H1 (cell line): ENCODE measurements around the gene WDFY3. TPM values are rescaled to one million over a fixed set of nuclear protein-coding genes. Genes with fewer than 3 reads are reported as not detected.

Experiments
- CTCF ChIA-PET: fragments of 300-600 bp; sonication (Branson Sonifier 250); formaldehyde crosslinking; loops from one replicate; lab custom pipeline; 2021; ENCODE audit not compliant: partially characterized antibody; lab: Charles Lee
- POLR2A ChIA-PET: fragments of 300-600 bp; sonication (Branson Sonifier 250); formaldehyde crosslinking; loops from one replicate; lab custom pipeline; 2021; ENCODE audit warnings: inconsistent platforms; ENCODE audit not compliant: partially characterized antibody; lab: Charles Lee
- DNase-seq, 2 experiments: peaks; one replicate each; pipeline versions ENCODE4 v3.0.0 to v3.0.0-alpha.2; 2010 to 2022; ENCODE audit warnings: low spot score in 2 of 2, low read depth in 1 of 2, mixed read lengths in 1 of 2
- FAIRE-seq: peaks from 2 replicates; lab custom pipeline; 2011; peaks lifted over from hg19 to GRCh38; lab: Jason Lieb, UNC
- H2AFZ ChIP-seq: 2 replicates; pipeline ENCODE4 v1.8.1; 2012; ENCODE audit warnings: low read length, inconsistent platforms
- H2AK5ac ChIP-seq: 2 replicates; pipeline ENCODE4 v1.6.1; 2013; ENCODE audit warnings: low read depth, low read length
- H2BK120ac ChIP-seq: replicated peaks from 2 replicates; pipeline ENCODE3; 2013; ENCODE audit warnings: low read depth, low read length, inconsistent platforms
- H2BK12ac ChIP-seq: 2 replicates; pipeline ENCODE4 v1.6.1; 2013; ENCODE audit warnings: low read depth, low read length
- H2BK15ac ChIP-seq: 2 replicates; pipeline ENCODE4 v1.6.1; 2013; ENCODE audit warnings: low read length
- H2BK20ac ChIP-seq: 2 replicates; pipeline ENCODE4 v1.6.1; 2013; ENCODE audit warnings: low read length
- H2BK5ac ChIP-seq: 2 replicates; pipeline ENCODE4 v1.6.1; 2013; ENCODE audit warnings: low read depth, low read length
- H3K14ac ChIP-seq: 2 replicates; pipeline ENCODE4 v1.6.1; 2013; ENCODE audit warnings: inconsistent platforms; ENCODE audit not compliant: insufficient read length
- H3K18ac ChIP-seq: 2 replicates; pipeline ENCODE4 v1.6.1; 2013; ENCODE audit warnings: low read length; ENCODE audit errors: extremely low read depth
- H3K23ac ChIP-seq: 2 replicates; pipeline ENCODE4 v1.6.1; 2013; ENCODE audit warnings: inconsistent platforms; ENCODE audit not compliant: insufficient read length
- H3K23me2 ChIP-seq: 2 replicates; pipeline ENCODE4 v1.6.1; 2013; ENCODE audit warnings: low read depth, low read length
- H3K27ac ChIP-seq: 2 replicates; pipeline ENCODE4 v1.6.1; 2011; ENCODE audit warnings: low read depth, low read length, inconsistent platforms
- H3K27me3 ChIP-seq, 4 experiments: replicated peaks in 1 of 4; 1 replicate in 1 of 4; 2 replicates in 3 of 4; pipeline versions ENCODE4 v1.6.1 to v1.8.1; 2011 to 2013; ENCODE audit warnings: low read length in 3 of 4, mild to moderate bottlenecking in 3 of 4, inconsistent platforms in 2 of 4, mixed read lengths in 2 of 4, moderate library complexity in 1 of 4; ENCODE audit not compliant: control insufficient read depth in 3 of 4, insufficient read depth in 3 of 4; ENCODE audit errors: extremely low read depth in 1 of 4
- H3K36me3 ChIP-seq, 4 experiments: 2 replicates each; pipeline versions ENCODE4 v1.6.1 to v1.8.1; 2011 to 2013; ENCODE audit warnings: mild to moderate bottlenecking in 4 of 4, low read length in 3 of 4, moderate library complexity in 2 of 4, control low read depth in 1 of 4, inconsistent platforms in 1 of 4; ENCODE audit not compliant: insufficient read depth in 4 of 4, control insufficient read depth in 2 of 4
- H3K4ac ChIP-seq: replicated peaks from 2 replicates; pipeline ENCODE3; 2013; ENCODE audit warnings: low read length, low read depth, mixed read lengths, inconsistent platforms; ENCODE audit not compliant: insufficient read length
- H3K4me1 ChIP-seq, 4 experiments: replicated peaks in 1 of 4; 1 replicate in 1 of 4; 2 replicates in 3 of 4; pipeline versions ENCODE4 v1.6.1 to v1.8.1; 2011 to 2013; ENCODE audit warnings: low read length in 3 of 4, inconsistent platforms in 2 of 4, mixed read lengths in 1 of 4; ENCODE audit not compliant: insufficient read depth in 4 of 4, control insufficient read depth in 3 of 4
- H3K4me2 ChIP-seq, 2 experiments: 2 replicates each; pipeline versions ENCODE4 v1.6.1 to v1.8.1; 2011 to 2013; ENCODE audit warnings: low read depth in 2 of 2, low read length in 2 of 2, control low read depth in 1 of 2, inconsistent platforms in 1 of 2, mild to moderate bottlenecking in 1 of 2; ENCODE audit not compliant: insufficient read depth in 1 of 2
- H3K4me3 ChIP-seq, 4 experiments: fragments of 200-600, 300-600 bp in 1 of 4; sonication (generic), shearing (Covaris generic), sonication (Bioruptor Twin) in 1 of 4; 2 replicates each; pipeline versions ENCODE4 v1.5.1 to v1.8.1; 2011 to 2016; ENCODE audit warnings: low read length in 4 of 4, low read depth in 3 of 4, control low read depth in 2 of 4, inconsistent platforms in 2 of 4, mild to moderate bottlenecking in 2 of 4, mixed read lengths in 1 of 4, moderate library complexity in 1 of 4; ENCODE audit not compliant: insufficient read depth in 2 of 4; ENCODE audit errors: extremely low read depth in 1 of 4
- H3K56ac ChIP-seq: replicated peaks from 2 replicates; pipeline ENCODE3; 2013; ENCODE audit warnings: low read depth, mild to moderate bottlenecking, mixed read lengths, low read length, inconsistent platforms; ENCODE audit not compliant: insufficient read length
- H3K79me1 ChIP-seq: 2 replicates; pipeline ENCODE4 v1.6.1; 2013; ENCODE audit warnings: low read depth, low read length, control low read depth
- H3K79me2 ChIP-seq, 2 experiments: 2 replicates each; pipeline versions ENCODE4 v1.6.1 to v1.8.1; 2012 to 2013; ENCODE audit warnings: low read length in 2 of 2, mild to moderate bottlenecking in 2 of 2, inconsistent platforms in 1 of 2; ENCODE audit not compliant: insufficient read depth in 2 of 2, control insufficient read depth in 1 of 2
- H3K9ac ChIP-seq, 4 experiments: replicated peaks in 1 of 4; 1 replicate in 1 of 4; 2 replicates in 3 of 4; pipeline versions ENCODE4 v1.6.1 to v1.8.1; 2011 to 2013; ENCODE audit warnings: low read depth in 3 of 4, low read length in 3 of 4, control low read depth in 2 of 4, mild to moderate bottlenecking in 2 of 4, moderate library complexity in 2 of 4, inconsistent platforms in 1 of 4; ENCODE audit errors: extremely low read depth in 1 of 4
- H3K9me3 ChIP-seq, 2 experiments: 2 replicates each; pipeline versions ENCODE4 v1.6.1 to v1.8.1; 2012 to 2013; ENCODE audit warnings: mild to moderate bottlenecking in 2 of 2, moderate library complexity in 2 of 2, control low read depth in 1 of 2, inconsistent platforms in 1 of 2, low read depth in 1 of 2, low read length in 1 of 2, mixed read lengths in 1 of 2; ENCODE audit not compliant: insufficient read depth in 2 of 2
- H4K20me1 ChIP-seq, 2 experiments: replicated peaks in 1 of 2; 2 replicates each; pipeline versions ENCODE3 to v1.8.1; 2011 to 2013; ENCODE audit warnings: inconsistent platforms in 2 of 2, low read length in 2 of 2, mild to moderate bottlenecking in 1 of 2; ENCODE audit not compliant: insufficient read depth in 2 of 2, control insufficient read depth in 1 of 2
- H4K5ac ChIP-seq: 2 replicates; pipeline ENCODE4 v1.6.1; 2013; ENCODE audit warnings: low read length, low read depth, mixed read lengths, inconsistent platforms; ENCODE audit not compliant: insufficient read length
- H4K8ac ChIP-seq: 2 replicates; pipeline ENCODE4 v1.8.0; 2013; ENCODE audit warnings: mild to moderate bottlenecking, moderate library complexity, low read length, inconsistent platforms; ENCODE audit not compliant: insufficient read depth; ENCODE audit errors: extremely low read depth
- H4K91ac ChIP-seq: replicated peaks from 2 replicates; pipeline ENCODE3; 2013; ENCODE audit warnings: low read length, mixed read lengths, inconsistent platforms; ENCODE audit not compliant: insufficient read length
- ATF2 ChIP-seq: IDR thresholded peaks from 2 replicates; pipeline ENCODE4 v1.6.1; 2012; ENCODE audit warnings: low read length, inconsistent platforms
- JUND ChIP-seq: IDR thresholded peaks from 2 replicates; pipeline ENCODE4 v1.6.1; 2011; ENCODE audit warnings: mild to moderate bottlenecking, improper control_type of control experiment, low read length
- MAFK ChIP-seq: IDR thresholded peaks from 2 replicates; pipeline ENCODE4 v1.6.1; 2012; ENCODE audit warnings: low read depth, mild to moderate bottlenecking, improper control_type of control experiment, low read length
- SP1 ChIP-seq: IDR thresholded peaks from 2 replicates; pipeline ENCODE4 v1.6.1; 2011; ENCODE audit warnings: low read depth, low read length
- SP4 ChIP-seq: IDR thresholded peaks from 2 replicates; pipeline ENCODE4 v1.6.1; 2012; ENCODE audit warnings: low read length, inconsistent platforms
- USF2 ChIP-seq: IDR thresholded peaks from 2 replicates; pipeline ENCODE4 v1.6.1; 2011; ENCODE audit warnings: low read length, improper control_type of control experiment
- WGBS, 2 experiments: shearing (Covaris generic) in 1 of 2; methylation state at CpG; one replicate each; pipeline versions ENCODE4 v1.1.6 to v1.1.7; 2013 to 2015; ENCODE audit warnings: low lambda C conversion rate in 2 of 2, mixed read lengths in 2 of 2, inconsistent platforms in 1 of 2, low coverage in 1 of 2, missing lambda C conversion rate in 1 of 2; ENCODE audit not compliant: insufficient replicate concordance in 2 of 2, insufficient coverage in 1 of 2, insufficient read length in 1 of 2; ENCODE audit errors: extremely low coverage in 1 of 2, missing lambda C conversion rate in 1 of 2; 5-methylcytosine and 5-hydroxymethylcytosine counted together
- polyA plus RNA-seq, 7 experiments: library from polyadenylated mRNA; depleted of rRNA in 3 of 7; stranded (reverse) in 5 of 7; unstranded in 2 of 7; fragments of >200 nt in 5 of 7; fragments of 200-250 nt in 2 of 7; gene quantifications; 1 replicate in 5 of 7; 2 replicates in 1 of 7; 4 replicates in 1 of 7; pipeline versions ENCODE4 v1.2.1 to v1.2.3, GENCODE V29; 2011 to 2013; ENCODE audit warnings: missing spikeins in 2 of 7, mixed read lengths in 2 of 7
- total RNA-seq: library from RNA; stranded (reverse); fragmentation: NEBNext Ultra II Directional; extraction: Animal tissue kit (Norgen Biotek cat#: 25700); gene quantifications from 2 replicates; pipeline ENCODE4 v1.2.1, GENCODE V29; 2021

Gene WDFY3
- total and polyA plus RNA-seq, 2 of the 8 experiments (the other 6 are each of a cell fraction or from before 2014, with no cell fraction given) = 25.6 to 62.4 TPM

- Histone ChIP-seq H3K4ac (no peak overlapping the region), H3K27me3 (no peaks in the 10 kb centered on the region), H2BK12ac (no peak overlapping the region), H3K4me2 (no peak overlapping the region), H3K14ac (no peak overlapping the region), H2BK120ac (no peak overlapping the region), H3K27ac (no peak overlapping the region), H4K91ac (no peak overlapping the region), H2BK15ac (no peak overlapping the region), H3K4me3 (no peak overlapping the region), H3K23ac (no peak overlapping the region), H2AFZ (no peak overlapping the region), H3K79me2 (no peaks in the 10 kb centered on the region), H3K56ac (no peak overlapping the region), H2AK5ac (no peak overlapping the region), H3K23me2 (no peaks in the 10 kb centered on the region), H3K9ac (no peak overlapping the region), H2BK20ac (no peak overlapping the region), H3K9me3 (no peaks in the 10 kb centered on the region), H3K18ac (no peak overlapping the region)
- CTCF ChIA-PET = interaction anchor here (1.2 kb wide), 1 partner anchor 95 kb away, joined by 3 read pairs; no protein-coding TSS in a partner anchor
- no peak for DNase-seq
- FAIRE-seq = no peak
- POLR2A ChIA-PET = no interaction called here
- TF ChIP-seq MAFK (no peak), ATF2 (no peak), JUND (no peak), USF2 (no peak), SP4 (no peak), SP1 (no peak)
- TF ChIP-seq, all 59 proteins: peak for 0
- no peak overlapping the region for H4K8ac ChIP-seq
- H4K20me1 ChIP-seq = no peaks in the 10 kb centered on the region
- WGBS, 2 experiments = 83% methylated on average over 1 of the region's 1 CpG; no CpG with 5 or more reads in 1 of the 2 experiments
- peaks cover 0 to 50% (median 30%) of the 10 kb centered on the region in 4 experiments; a peak in 6 of 8 replicates for H3K36me3 ChIP-seq
- H2BK5ac ChIP-seq = no peak overlapping the region
- H4K5ac ChIP-seq = no peak overlapping the region
- no peaks in the 10 kb centered on the region for H3K4me1 ChIP-seq
- no peaks in the 10 kb centered on the region for H3K79me1 ChIP-seq
These were observed 292.8 kb downstream of the WDFY3 start for GRCh38 chr4:84673475-84674240.
